ENCODE data around the gene ZC3H13. TPM values are rescaled to one million over a fixed set of nuclear protein-coding genes. Genes with fewer than 3 reads are reported as not detected.

The ZC3H13 gene
- total RNA-seq, 1 donor from 2014 or later: 52.0 TPM

DNA sequence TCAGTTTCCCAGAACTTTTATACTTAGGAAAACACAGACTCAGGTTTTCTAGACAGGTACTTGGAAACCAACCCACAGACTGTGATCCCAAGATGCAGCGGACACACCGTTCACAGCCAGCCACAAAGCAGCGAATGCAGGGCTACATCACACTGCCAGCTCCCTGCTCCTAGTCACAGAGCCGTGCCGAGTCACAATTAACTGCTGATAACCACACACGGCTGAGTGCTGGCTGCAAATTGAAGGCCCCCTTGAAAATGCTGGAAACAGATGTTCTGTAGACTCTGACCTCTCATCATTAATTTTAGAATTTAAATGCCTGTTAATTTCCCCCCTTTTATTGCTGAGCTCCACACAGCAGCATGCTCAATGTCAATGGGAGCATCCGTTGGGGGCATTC, 122.4 kb downstream of the ZC3H13 start:
- TF ChIP-seq CTCF (IDR thresholded peaks at IDR 0.05): no peak
- no peaks in the 10 kb centered on the region for H3K27me3 ChIP-seq (ENCODE audit: low read depth)
- DNase-seq (no peak), ATAC-seq (no peak)
- H3K4me3 ChIP-seq: no peak overlapping the region
- intact Hi-C loops (cut with DNase I): no loop called here
- H3K27ac ChIP-seq: no peak overlapping the region
- H3K36me3 ChIP-seq: no peaks in the 10 kb centered on the region
- no peaks in the 10 kb centered on the region for H3K9me3 ChIP-seq
- peaks cover 9% of the 10 kb centered on the region for H3K4me1 ChIP-seq

DNA sequence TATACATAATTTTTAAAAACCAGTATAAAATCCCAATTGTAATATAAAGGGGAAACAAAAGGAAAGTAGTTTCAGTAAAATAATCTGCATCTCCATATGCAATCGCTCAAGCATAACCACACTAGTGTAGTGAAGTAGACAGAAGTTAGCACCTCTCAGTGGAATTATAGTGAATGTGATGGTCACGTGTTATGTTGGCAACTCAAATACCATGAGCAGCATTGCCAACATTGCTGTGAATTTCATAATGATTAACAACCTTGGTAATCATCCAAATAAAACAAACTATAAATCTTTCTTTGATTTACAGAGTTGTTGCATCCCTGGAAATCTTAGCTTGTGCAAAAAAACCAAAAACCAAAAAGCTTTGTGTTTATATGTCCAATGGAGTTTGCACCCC, 123.7 kb downstream of the ZC3H13 start:
- DNase-seq (no peak), ATAC-seq (peak in 1 of 2 donors; percentile 39)
- intact Hi-C loops (cut with DNase I): no loop called here

DNA sequence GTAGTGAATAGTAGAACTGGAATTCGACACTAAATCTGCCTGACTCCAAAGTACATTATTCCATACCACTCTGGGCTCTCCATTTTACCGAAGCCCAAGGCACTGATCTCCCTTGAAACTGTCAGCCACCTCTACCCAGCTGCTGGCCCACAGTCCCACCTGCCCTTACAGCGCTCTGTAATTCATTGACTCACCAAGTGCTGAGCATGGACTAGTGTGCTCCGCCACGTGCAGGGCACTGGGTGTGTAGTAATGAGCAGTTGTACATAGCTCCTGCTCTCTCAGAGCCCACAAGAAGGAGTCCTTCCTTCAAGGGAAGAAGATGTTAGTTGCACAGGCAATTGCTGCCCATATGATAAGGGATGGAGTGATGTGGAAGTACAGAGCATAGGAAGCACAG, 124.4 kb downstream of the ZC3H13 start:
- intact Hi-C loops (cut with DNase I): no loop called here
- Histone ChIP-seq H3K36me3 (no peaks in the 10 kb centered on the region), H3K27me3 (ENCODE audit: low read depth) (no peaks in the 10 kb centered on the region), H3K4me1 (peaks cover 9% of the 10 kb centered on the region), H3K4me3 (no peak overlapping the region), H3K9me3 (no peaks in the 10 kb centered on the region), H3K27ac (no peak overlapping the region)
- ATAC-seq (no peak), DNase-seq (no peak)
- no peak for TF ChIP-seq CTCF (IDR thresholded peaks at IDR 0.05)

More for the DNA sequence above, 123.7 kb downstream of the ZC3H13 start:
- Histone ChIP-seq H3K4me1 (peaks cover 9% of the 10 kb centered on the region), H3K36me3 (no peaks in the 10 kb centered on the region), H3K27ac (no peak overlapping the region), H3K27me3 (ENCODE audit: low read depth) (no peaks in the 10 kb centered on the region), H3K9me3 (no peaks in the 10 kb centered on the region), H3K4me3 (no peak overlapping the region)
- no peak for TF ChIP-seq CTCF (IDR thresholded peaks at IDR 0.05)

GRCh38 chr13:45926741-45927140, 125.8 kb downstream of the ZC3H13 start:
- DNase-seq (no peak), ATAC-seq (no peak)
- no peak for TF ChIP-seq CTCF (IDR thresholded peaks at IDR 0.05)
- Histone ChIP-seq H3K36me3 (no peaks in the 10 kb centered on the region), H3K4me3 (no peak overlapping the region), H3K27me3 (ENCODE audit: low read depth) (no peaks in the 10 kb centered on the region), H3K4me1 (peaks cover 2% of the 10 kb centered on the region), H3K27ac (no peak overlapping the region), H3K9me3 (no peaks in the 10 kb centered on the region)
- intact Hi-C loops (cut with DNase I): no loop called here

DNA sequence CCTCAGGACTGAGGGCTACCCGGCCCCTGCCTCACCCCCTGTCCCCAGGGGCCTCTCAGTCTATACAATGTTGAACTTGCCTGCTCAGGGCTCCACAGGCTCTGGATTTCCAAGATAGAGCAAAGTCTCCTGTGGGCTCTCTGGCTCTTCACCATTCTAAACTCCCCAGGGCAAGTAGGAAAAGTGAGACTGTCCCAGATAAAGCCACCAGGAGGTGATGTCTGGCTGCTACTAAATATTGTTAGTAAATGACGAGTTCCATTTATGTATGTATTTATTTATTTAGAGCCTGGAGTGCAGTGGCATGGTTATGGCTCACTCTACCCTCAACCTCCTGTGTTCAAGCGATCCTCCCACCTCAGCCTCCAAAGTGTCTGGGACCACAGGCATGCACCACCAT, 127.4 kb downstream of the ZC3H13 start:
- Histone ChIP-seq H3K36me3 (no peaks in the 10 kb centered on the region), H3K27ac (no peak overlapping the region), H3K9me3 (no peaks in the 10 kb centered on the region), H3K4me3 (no peak overlapping the region), H3K27me3 (ENCODE audit: low read depth) (no peaks in the 10 kb centered on the region), H3K4me1 (no peaks in the 10 kb centered on the region)
- DNase-seq (no peak), ATAC-seq (no peak)
- intact Hi-C loops (cut with DNase I): no loop called here
- TF ChIP-seq CTCF (IDR thresholded peaks at IDR 0.05): no peak

Data from lower lobe of right lung (tissue), 2 donors.